Endometrium (tissue), 2 donors: ENCODE results near the gene DNAJA4.

Experiments
- FAIRE-seq: peaks from 2 replicates; lab custom pipeline; 2012; peaks lifted over from hg19 to GRCh38; lab: Jason Lieb, UNC
- donor health status: control.
- donor health status: control.

The DNAJA4 gene

GRCh38 chr15:78316283-78317083 is 52.1 kb downstream of the DNAJA4 start:
- no peak for FAIRE-seq

DNA sequence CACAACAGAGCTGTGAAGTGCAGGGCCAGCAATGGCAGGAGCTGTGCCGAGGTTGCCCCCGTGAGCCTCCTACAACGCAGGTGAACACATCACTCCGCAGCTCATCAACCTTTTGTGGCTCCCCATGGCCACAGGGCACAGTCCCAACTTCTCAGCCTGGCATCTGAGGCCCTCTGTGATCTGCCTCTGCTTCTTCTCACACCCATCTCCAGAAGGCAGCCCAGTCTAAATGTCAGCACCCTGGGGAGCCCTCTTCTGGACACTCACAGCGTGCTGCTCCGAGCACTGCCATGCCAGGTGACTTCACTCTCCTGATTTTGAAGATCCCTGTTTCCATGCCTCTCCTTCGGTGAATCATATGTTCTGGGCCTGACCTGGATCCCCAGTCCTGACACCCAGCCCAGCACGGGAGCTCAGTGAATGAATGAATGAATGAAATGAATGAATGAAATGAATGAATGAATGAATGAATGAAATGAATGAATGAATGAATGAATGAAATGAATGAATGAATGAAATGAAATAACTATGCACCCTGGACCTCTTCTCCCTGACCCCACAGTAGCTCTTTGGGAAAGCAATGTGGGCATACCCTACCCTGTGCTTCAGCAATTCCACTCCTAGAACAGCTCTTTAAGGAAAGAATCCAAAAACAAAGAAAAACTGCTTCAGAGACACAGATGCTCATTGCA is 52.9 kb downstream of the DNAJA4 start:
- FAIRE-seq: no peak

DNA sequence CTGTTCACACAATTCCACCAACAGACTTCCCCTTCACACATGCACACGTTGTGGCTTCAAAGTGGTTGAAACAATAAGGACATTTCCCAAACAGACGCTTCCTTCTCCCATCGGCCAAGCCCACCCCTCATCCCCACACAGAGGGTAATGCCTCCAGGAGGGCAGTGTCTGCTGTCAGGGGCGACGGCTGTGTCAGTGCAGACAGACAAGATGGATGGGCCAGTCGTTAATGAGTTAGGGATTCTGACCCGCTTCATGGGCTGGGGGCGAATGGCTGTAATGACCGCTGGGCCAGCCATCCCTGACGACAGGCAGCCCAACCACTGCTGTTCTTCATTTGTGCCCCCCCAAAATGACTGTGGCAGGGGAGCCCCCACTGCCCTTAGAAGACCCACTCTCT is 55.2 kb downstream of the DNAJA4 start:
- FAIRE-seq: no peak

GRCh38 chr15:78320183-78320582 is 55.8 kb downstream of the DNAJA4 start:
- no peak for FAIRE-seq

- no peak for FAIRE-seq
Observed at GRCh38 chr15:78321041-78321570, 56.7 kb downstream of the DNAJA4 start.

DNA sequence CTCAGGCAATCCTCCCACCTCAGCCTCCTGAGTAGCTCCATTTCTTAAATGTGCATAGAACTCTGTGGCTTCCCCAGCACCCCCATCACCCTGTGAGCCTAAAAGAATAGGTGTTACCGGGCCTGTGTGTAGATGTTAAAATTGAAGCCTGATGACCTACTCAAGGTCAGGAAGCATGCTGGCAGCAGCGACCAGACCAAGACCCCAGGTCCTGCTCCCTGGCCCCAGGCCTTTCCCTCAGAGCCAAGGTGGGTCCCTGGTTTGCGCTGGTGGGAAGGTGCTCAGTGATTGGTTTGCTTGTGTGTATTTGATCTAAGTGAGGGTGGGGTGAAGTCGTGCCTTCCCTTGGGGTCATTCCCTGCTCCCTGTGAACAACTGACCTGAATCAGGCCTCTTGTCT is 57.4 kb downstream of the DNAJA4 start:
- FAIRE-seq: no peak

GRCh38 chr15:78322243-78322642 is 57.9 kb downstream of the DNAJA4 start:
- FAIRE-seq: no peak

- FAIRE-seq: no peak
Observed at GRCh38 chr15:78322724-78323521, 58.6 kb downstream of the DNAJA4 start.

DNA sequence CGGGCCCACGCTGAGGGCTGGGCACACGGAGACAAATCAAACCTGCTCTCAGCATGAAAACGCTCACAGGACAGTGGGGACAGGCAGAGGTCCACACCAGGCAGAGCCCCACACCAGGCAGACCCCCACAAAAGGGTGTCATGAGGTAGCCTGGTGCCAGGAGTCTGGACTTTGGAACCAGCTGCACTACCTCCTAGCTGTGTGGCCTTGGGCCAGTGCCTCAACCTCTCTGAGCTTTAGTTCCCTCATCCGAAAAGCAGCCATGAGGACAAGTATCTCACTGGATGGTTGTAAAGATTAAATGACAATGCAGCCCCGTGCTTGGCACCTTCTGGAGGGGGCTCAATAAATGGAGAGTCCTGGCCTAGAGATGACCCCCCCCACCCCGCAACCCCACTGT is 59.3 kb downstream of the DNAJA4 start:
- no peak for FAIRE-seq

GRCh38 chr15:78324144-78324543 is 59.8 kb downstream of the DNAJA4 start:
- no peak for FAIRE-seq

- FAIRE-seq: no peak
Observed at GRCh38 chr15:78325092-78325843, 60.9 kb downstream of the DNAJA4 start.

DNA sequence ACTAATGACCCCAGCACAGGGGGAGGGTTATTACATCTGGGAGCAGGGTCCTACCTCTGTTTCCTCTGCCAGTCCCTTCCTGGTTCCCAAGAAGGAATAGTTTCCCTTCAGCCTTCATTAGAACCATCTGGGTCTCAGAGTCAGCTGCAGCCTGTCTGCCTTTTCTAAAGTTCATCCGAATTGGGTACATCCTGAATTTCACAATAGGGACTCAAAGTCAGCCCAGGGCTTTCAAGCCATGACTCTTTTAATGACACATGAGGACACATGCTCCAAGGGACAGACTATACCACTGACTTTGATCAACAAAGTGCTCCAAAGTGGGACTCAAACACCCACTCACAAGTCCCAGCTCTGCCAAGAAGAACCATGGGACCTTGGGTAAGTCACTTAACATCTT is 63.1 kb downstream of the DNAJA4 start:
- FAIRE-seq: no peak

- FAIRE-seq: no peak
Observed at GRCh38 chr15:78329625-78330024, 65.3 kb downstream of the DNAJA4 start.
